ENCODE measurements around the gene FAM13C.

DNA sequence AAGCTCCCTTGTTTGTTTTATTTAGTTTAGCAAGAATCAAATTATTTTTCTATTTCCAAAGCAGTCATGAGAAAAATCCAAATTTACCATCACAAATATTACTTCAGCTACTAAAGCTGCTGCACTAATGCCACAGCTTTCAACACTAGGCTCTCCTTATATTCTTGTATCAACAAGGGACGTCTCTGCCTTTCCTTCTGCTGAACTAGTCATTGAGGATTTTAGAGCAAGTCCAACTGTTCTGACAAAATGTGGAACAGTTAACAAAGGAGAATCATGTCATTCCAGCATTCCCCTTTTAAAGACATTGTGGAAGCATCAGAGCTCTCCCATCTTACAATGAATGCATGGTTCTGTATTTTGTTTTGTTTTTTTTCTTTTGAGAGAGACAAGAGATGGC lies 28.6 kb downstream of the FAM13C start:
- no peak for TF ChIP-seq ZNF530 (tag by site-specific recombination; IDR thresholded peaks at IDR 0.05; ENCODE audit: low read depth)
- no peak for TF ChIP-seq SALL2 (tag by site-specific recombination; IDR thresholded peaks at IDR 0.05; ENCODE audit: borderline replicate concordance)
- TF ChIP-seq, protein P1, sequence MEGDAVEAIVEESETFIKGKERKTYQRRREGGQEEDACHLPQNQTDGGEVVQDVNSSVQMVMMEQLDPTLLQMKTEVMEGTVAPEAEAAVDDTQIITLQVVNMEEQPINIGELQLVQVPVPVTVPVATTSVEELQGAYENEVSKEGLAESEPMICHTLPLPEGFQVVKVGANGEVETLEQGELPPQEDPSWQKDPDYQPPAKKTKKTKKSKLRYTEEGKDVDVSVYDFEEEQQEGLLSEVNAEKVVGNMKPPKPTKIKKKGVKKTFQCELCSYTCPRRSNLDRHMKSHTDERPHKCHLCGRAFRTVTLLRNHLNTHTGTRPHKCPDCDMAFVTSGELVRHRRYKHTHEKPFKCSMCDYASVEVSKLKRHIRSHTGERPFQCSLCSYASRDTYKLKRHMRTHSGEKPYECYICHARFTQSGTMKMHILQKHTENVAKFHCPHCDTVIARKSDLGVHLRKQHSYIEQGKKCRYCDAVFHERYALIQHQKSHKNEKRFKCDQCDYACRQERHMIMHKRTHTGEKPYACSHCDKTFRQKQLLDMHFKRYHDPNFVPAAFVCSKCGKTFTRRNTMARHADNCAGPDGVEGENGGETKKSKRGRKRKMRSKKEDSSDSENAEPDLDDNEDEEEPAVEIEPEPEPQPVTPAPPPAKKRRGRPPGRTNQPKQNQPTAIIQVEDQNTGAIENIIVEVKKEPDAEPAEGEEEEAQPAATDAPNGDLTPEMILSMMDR (tag by site-specific recombination; IDR thresholded peaks at IDR 0.05), result no peak
- TF ChIP-seq, protein P2, sequence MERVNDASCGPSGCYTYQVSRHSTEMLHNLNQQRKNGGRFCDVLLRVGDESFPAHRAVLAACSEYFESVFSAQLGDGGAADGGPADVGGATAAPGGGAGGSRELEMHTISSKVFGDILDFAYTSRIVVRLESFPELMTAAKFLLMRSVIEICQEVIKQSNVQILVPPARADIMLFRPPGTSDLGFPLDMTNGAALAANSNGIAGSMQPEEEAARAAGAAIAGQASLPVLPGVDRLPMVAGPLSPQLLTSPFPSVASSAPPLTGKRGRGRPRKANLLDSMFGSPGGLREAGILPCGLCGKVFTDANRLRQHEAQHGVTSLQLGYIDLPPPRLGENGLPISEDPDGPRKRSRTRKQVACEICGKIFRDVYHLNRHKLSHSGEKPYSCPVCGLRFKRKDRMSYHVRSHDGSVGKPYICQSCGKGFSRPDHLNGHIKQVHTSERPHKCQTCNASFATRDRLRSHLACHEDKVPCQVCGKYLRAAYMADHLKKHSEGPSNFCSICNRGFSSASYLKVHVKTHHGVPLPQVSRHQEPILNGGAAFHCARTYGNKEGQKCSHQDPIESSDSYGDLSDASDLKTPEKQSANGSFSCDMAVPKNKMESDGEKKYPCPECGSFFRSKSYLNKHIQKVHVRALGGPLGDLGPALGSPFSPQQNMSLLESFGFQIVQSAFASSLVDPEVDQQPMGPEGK (tag by site-specific recombination; IDR thresholded peaks at IDR 0.05), result no peak
- no peak for TF ChIP-seq ZBTB21 (tag by site-specific recombination; IDR thresholded peaks at IDR 0.05)
- TF ChIP-seq, protein P3, sequence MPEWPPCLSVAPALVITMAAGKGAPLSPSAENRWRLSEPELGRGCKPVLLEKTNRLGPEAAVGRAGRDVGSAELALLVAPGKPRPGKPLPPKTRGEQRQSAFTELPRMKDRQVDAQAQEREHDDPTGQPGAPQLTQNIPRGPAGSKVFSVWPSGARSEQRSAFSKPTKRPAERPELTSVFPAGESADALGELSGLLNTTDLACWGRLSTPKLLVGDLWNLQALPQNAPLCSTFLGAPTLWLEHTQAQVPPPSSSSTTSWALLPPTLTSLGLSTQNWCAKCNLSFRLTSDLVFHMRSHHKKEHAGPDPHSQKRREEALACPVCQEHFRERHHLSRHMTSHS (tag by site-specific recombination; IDR thresholded peaks at IDR 0.05), result no peak
- TF ChIP-seq ZNF157 (tag by site-specific recombination; IDR thresholded peaks at IDR 0.05), result no peak
- TF ChIP-seq ZFP3 (tag by site-specific recombination; IDR thresholded peaks at IDR 0.05; ENCODE audit: low read depth), result no peak
- TF ChIP-seq, protein P4, sequence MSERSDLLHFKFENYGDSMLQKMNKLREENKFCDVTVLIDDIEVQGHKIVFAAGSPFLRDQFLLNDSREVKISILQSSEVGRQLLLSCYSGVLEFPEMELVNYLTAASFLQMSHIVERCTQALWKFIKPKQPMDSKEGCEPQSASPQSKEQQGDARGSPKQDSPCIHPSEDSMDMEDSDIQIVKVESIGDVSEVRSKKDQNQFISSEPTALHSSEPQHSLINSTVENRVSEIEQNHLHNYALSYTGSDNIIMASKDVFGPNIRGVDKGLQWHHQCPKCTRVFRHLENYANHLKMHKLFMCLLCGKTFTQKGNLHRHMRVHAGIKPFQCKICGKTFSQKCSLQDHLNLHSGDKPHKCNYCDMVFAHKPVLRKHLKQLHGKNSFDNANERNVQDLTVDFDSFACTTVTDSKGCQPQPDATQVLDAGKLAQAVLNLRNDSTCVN (tag by site-specific recombination; optimal IDR thresholded peaks at IDR 0.05), result no peak
- TF ChIP-seq, protein P5, sequence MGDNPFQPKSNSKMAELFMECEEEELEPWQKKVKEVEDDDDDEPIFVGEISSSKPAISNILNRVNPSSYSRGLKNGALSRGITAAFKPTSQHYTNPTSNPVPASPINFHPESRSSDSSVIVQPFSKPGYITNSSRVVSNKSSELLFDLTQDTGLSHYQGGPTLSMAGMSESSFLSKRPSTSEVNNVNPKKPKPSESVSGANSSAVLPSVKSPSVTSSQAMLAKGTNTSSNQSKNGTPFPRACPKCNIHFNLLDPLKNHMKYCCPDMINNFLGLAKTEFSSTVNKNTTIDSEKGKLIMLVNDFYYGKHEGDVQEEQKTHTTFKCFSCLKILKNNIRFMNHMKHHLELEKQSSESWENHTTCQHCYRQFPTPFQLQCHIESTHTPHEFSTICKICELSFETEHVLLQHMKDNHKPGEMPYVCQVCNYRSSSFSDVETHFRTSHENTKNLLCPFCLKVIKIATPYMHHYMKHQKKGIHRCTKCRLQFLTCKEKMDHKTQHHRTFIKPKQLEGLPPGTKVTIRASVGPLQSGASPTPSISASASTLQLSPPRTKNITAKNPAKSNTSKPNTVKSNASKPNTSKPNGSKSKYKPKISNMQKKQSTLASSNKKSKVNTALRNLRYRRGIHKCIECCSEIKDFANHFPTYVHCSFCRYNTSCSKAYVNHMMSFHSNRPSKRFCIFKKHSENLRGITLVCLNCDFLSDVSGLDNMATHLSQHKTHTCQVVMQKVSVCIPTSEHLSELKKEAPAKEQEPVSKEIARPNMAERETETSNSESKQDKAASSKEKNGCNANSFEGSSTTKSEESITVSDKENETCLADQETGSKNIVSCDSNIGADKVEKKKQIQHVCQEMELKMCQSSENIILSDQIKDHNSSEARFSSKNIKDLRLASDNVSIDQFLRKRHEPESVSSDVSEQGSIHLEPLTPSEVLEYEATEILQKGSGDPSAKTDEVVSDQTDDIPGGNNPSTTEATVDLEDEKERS (tag by site-specific recombination; IDR thresholded peaks at IDR 0.05), result no peak
- TF ChIP-seq ZNF341 (tag by site-specific recombination; IDR thresholded peaks at IDR 0.05; ENCODE audit: low read depth), result no peak
- TF ChIP-seq ZNF555 (tag by site-specific recombination; conservative IDR thresholded peaks at IDR 0.05), result no peak

Measured in HEK293 (cell line).